ENCODE results near the gene CHMP1B.
"Not testable (repeated sequence)": the region's sequence is repeated elsewhere in the genome, so short reads cannot be mapped to it uniquely, and the experiment has no call there.

CHMP1B gene

GRCh38 chr18:11872479-11873136 lies 21.4 kb downstream of the CHMP1B start:
- no peak for DNase-seq

GRCh38 chr18:11873670-11874340 lies 22.6 kb downstream of the CHMP1B start:
- DNase-seq, result no peak

DNA sequence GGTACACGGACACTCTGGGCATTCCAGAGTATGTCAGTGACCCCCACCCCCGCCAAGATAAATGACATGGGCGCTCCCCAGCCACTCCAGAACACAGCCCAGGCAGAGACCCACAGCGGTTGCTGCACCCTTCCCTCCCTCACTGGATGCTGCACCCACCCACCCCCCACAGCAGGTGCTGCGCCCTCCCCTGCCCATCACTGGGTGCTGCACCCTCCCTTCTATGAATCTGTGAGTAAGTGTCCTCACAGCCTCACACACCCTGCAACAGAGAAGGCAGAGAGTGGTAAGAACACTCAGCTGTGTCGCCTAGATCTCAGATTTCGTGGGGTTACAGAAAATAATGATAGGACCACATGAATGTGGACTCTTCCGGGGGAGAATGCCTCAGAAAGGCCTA lies 23.5 kb downstream of the CHMP1B start:
- no peak for DNase-seq

DNA sequence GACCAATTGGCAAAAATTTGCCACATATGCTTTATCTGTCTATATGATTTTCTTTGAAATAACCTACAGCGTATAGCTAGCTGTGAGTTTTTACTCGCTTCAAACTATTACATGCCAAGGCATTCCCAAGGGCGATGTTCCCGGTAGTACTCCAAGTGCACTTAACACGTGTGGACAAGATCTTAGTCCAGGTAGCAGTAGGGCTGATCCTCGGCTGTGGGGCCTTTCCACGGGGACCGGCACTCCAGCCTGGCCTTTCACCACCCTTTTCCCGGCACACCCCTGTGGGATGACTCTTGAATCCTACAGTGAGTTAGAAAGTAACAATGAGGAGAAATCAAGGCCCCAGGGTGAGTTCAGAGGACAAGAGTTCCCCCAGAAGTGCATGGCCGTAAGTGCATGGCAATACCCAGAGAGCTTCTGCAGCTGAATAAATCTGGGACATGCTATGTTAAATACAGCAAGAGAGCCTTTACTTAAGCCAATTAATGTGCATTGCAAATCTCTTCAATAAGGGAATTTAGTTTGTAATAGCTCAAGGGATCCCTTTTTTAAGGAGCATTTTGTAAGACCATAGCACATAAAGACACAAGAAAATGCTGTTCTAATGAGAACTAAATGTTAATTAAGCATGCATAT lies 26.4 kb downstream of the CHMP1B start:
- no peak for DNase-seq

DNA sequence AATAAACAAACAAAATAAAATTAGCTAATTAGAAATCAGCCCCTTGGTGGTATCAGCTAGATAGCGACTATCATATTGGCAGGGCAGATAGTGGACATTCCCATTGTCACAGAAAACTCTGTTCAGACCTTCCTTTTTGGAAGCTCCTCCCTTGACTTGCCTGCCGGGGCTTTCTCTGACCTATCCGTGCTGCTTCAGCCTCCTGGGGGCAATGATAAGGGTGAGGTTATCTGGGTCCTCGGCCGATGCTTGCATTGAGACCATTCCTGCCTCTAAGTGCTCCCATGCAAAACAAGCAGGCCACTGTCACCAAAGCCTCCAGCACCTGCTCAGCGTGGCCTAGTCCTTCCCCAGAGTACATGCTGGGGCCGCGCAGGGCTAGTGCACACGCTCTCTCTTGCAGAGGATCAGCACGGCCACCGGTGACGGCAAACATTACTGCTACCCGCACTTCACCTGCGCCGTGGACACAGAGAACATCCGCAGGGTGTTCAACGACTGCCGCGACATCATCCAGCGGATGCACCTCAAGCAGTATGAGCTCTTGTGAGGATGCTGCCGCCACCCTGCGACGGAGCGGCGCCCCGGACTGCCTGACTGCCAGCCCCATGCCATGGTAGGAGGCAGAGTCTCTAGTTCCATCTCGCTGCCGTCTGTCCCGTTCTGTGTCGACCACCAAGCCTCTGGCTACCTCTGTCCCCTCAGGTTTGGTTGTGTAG lies 29.5 kb downstream of the CHMP1B start:
- no peak for DNase-seq

DNA sequence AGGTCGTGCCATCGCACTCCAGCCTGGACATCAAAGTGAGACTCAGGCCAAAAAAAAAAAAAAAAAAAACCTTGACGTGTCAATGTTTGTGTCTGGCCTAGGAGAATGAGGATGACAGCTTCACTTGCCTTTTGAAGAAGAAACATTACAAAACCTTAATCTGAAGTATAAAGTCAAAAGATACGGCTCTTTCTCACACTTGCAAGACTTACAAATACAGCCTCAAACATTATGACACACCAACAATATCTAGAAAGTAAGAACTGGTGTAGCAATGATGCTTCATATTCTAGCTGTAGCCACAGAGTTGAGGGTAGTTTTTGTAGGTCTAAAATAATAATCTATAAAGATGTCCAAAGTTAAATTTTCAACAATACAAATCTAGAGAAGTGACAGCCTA lies 31.4 kb downstream of the CHMP1B start:
- no peak for DNase-seq

GRCh38 chr18:11883153-11883552 lies 31.9 kb downstream of the CHMP1B start:
- DNase-seq, result no peak

DNA sequence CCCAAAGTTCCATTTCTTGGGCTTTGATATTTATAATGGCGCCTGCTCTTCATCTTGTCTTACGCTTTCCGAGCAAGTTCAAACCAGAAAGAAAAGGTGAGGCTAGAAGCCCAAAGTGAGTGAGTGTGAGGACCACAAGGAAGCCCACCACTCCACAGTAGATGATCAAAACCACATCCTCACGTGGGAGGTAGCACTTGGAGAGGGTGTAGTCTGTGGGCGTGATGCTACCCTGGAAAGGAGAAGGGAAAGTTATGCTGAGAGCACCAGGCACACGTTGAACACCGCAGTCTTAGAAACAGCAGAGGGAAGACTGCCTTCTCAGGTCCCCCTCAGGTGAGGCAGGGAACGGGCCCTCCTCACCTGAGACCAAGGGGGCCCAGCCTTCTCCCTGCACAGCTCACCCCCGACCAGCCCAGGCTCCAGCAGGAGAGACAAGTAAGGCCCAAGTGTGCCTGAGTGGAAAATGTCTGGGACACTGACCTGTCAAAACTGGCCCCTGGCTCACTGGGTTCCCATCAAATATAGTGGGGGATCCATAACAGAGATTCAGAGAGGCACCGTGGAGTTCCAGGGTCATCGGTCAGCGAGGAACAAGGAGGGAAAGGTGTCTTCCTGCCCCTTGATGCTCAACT lies 33.3 kb downstream of the CHMP1B start:
- DNase-seq, result no peak

GRCh38 chr18:11885278-11885947 lies 34.2 kb downstream of the CHMP1B start:
- DNase-seq, result no peak

DNA sequence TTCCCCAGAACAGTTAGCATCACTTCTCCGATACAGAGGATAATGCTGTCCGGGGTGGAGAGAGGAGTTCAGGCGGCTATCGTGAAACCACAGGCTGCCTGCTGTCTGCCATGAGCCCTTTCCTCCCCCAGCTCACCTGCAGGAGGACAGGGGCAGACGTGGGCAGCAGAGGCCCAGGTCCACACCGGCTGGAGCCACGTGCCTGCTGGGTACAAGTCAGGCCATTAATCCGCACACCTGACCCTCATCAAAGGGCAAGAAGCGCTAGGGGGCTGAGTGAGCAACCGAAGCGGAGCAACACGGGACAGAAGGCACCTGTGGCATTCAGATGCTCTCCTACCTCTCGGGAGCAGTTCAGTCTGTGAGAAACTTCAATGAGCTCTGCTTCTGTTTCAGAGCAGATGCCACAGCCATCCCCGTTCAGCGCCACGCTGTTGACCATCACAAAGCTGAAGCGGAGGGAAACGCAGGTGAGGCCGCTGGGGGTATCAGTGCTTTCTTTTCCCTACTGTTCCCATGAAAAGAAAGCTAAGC lies 35.4 kb downstream of the CHMP1B start:
- no peak for DNase-seq

DNA sequence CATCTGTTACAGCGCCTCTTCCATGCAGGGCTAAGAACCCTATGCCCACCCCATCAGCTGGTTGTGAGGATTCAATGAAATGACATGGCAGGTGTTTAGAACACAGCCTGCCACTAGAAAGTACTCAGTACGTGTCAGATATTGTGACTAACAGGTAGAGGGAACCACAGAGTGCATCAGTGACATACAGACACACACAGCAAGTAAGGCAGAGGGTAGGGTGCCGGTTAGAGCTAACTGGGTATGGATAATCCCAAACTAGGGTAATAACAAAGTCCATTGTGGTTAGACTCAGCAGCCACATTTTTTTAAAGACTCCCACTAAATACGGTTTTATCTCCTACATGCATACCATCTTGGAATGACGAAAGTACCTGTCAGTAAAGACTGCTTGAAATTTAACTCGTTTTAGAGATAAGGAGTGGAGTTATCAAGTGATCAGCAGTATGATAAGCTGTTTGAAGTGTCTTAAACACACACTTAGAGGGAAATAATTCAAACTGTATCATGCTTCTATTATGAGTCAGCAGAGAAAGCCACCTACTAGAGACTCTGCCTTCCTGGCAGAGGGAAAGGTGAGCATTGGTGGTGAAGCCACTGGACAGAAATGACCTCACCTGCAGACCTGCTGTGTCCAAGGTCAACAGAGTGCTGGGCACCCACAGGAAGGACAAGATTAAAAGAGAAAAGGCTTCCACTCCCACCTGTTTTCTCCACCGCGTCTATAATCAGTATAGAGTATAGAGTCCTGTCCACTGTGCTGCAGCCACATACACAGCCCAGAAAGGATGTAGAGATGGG lies 36.3 kb downstream of the CHMP1B start:
- no peak for DNase-seq

- DNase-seq, result no peak
Measured at GRCh38 chr18:11888726-11889125, 37.5 kb downstream of the CHMP1B start.

DNA sequence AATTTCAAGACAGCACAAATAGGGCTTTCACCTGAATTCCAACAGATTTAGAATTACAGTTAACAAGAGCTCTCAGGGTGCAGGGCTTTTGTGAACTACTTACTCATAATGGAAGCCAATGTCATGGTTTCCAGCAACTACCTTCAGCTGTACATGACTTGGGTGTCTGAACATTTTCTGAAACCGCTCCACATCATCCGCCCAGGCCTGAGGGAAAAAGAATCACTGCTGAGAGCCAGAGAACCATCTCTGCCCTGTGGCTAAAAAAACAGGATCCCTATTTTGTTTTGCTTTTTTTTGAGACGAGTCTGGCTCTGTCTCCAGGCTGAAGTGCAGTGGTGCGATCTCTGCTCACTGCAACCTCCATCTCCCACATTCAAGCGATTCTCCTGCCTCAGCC lies 38.1 kb downstream of the CHMP1B start:
- no peak for DNase-seq

DNA sequence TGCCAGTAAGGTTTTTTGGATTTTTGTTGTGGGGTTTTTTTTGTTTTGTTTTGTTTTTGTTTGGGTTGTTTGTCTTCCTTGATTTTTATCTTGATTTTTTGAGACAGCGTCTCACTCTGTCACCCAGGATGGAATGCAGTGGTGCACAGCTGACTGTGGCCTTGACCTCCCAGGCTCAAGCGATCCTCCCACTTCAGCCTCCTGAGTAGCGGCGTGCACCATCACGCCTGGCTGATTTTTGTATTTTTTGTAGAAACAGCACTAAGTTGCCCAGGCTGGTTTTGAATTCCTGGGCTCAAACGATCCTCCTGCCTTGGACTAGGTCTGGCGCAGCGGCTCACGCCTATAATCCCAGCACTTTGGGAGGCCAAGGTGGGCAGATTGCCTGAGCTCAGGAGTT lies 40.5 kb downstream of the CHMP1B start:
- no peak for DNase-seq

GRCh38 chr18:11892438-11892837 lies 41.2 kb downstream of the CHMP1B start:
- DNase-seq, result not testable (repeated sequence)

DNA sequence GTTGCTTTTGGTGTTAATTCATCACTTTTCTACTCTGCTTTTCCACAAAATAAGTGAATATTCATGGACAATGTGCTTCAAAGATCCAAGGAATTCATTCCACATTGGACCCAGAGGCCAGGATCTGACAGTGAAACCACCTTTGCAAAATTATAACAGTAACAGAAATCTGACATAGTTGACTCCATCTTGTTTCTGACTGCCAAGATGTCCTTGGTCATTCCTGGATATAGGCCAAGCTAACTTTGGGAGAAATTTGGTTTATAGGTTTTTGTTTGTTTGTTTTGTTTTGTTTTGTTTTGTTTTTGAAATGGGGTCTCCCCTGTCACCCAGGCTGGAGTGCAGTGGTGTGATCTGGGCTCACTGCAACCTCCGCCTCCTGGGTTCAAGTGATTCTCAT lies 46.6 kb downstream of the CHMP1B start:
- DNase-seq, result no peak

- DNase-seq, result no peak
Measured at GRCh38 chr18:11899063-11899462, 47.9 kb downstream of the CHMP1B start.

GRCh38 chr18:11901826-11902438 lies 50.7 kb downstream of the CHMP1B start:
- DNase-seq, result no peak

DNA sequence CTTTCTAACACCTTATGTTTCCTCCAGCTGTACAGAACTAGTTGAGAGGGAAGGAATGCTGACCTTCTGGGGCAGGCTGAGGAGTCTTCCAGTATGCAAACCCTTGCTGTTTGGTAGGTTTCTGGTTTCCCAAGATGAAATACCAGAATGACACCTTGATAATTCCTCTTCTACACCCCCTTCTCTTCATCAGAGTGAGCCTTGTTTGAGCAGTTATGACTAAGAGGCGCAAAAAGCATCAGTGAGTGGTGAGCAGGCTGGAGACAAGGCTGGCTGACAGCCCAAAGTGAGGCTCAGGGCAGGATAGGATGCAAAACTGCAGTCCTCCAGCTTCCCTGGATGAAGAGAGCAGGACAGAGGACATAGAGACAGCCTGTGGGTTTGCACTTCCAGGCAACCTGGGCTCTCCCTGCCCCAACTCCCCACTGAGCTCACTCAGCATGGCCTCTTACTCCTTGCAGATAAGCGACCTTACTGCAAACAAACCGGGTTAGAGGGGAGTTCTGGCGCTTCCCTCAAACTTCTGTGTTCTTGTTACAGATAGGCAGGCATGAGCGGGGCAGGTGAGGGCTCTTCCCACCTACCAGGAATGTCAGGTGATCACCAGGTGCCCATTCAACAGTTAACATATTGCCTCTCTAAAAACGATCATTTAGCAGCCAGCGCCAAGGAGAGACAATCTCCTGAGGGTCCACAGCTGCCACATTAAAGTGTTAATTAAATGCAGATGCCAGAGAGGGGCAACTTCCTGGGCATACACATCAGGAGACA lies 51.5 kb downstream of the CHMP1B start:
- no peak for DNase-seq

Data from central memory CD4-positive, alpha-beta T cell (primary cell).